Mesodermal cell (in vitro differentiated cells): ENCODE measurements around the gene SESN3.

Experiments
- H3K27ac ChIP-seq: 2 replicates; pipeline ENCODE4 v1.7.0; 2013; ENCODE audit warnings: mild to moderate bottlenecking, low read depth, low read length, moderate library complexity; ENCODE audit not compliant: severe bottlenecking
- H3K36me3 ChIP-seq: 2 replicates; pipeline ENCODE4 v1.7.1; 2013; ENCODE audit warnings: mild to moderate bottlenecking, low read length, moderate library complexity; ENCODE audit not compliant: control insufficient read depth, insufficient read depth
- H3K4me1 ChIP-seq: one replicate; pipeline ENCODE4 v1.7.1; 2013; ENCODE audit warnings: mild to moderate bottlenecking, low read length; ENCODE audit not compliant: insufficient read depth, control insufficient read depth, poor library complexity, severe bottlenecking
- H3K4me3 ChIP-seq: 2 replicates; pipeline ENCODE4 v1.7.0; 2013; ENCODE audit warnings: low read length, control low read depth, mild to moderate bottlenecking; ENCODE audit not compliant: insufficient read depth, poor library complexity, severe bottlenecking; ENCODE audit errors: extremely low read depth
- H3K9me3 ChIP-seq: 2 replicates; pipeline ENCODE4 v1.7.1; 2013; ENCODE audit warnings: mild to moderate bottlenecking, low read length, moderate library complexity; ENCODE audit not compliant: control insufficient read depth
- WGBS, 2 experiments: methylation state at CpG; one replicate each; pipeline ENCODE4 v1.1.5; 2013; ENCODE audit warnings: missing lambda C conversion rate in 2 of 2; ENCODE audit not compliant: insufficient coverage in 2 of 2; 5-methylcytosine and 5-hydroxymethylcytosine counted together

The SESN3 gene

GRCh38 chr11:95119361-95120060 is 111.5 kb downstream of the SESN3 start:
- Histone ChIP-seq H3K9me3 (peaks cover 5% of the 10 kb centered on the region), H3K4me1 (peaks cover 5% of the 10 kb centered on the region), H3K36me3 (no peaks in the 10 kb centered on the region), H3K27ac (no peak overlapping the region), H3K4me3 (no peak overlapping the region)
- WGBS, 2 experiments = 92 to 100% methylated on average over 1 to 2 of the region's 2 CpGs

GRCh38 chr11:95115597-95115996 is 115.4 kb downstream of the SESN3 start:
- WGBS, 2 experiments = 89 to 100% methylated on average over 1 of the region's 1 CpG
- H3K36me3 ChIP-seq = peaks cover 5% of the 10 kb centered on the region
- H3K9me3 ChIP-seq = peaks cover 5% of the 10 kb centered on the region
- H3K4me1 ChIP-seq = peaks cover 9% of the 10 kb centered on the region
- no peak overlapping the region for H3K27ac ChIP-seq
- H3K4me3 ChIP-seq = no peak overlapping the region
